DMS53 treated with DMSO at 0.1 percent for 48 hours (cell line): ENCODE measurements around the gene CEP104.
"Not testable (repeated sequence)": the region's sequence is repeated elsewhere in the genome, so short reads cannot be mapped to it uniquely, and the experiment has no call there.

Experiments used
- DNase-seq: peaks from one replicate; lab custom pipeline; 2025; ENCODE audit not compliant: unreplicated experiment; lab: John Stamatoyannopoulos, UW

CEP104 gene

GRCh38 chr1:3828391-3828790 is 28.6 kb downstream of the CEP104 start:
- DNase-seq, result no peak

- DNase-seq, result no peak
Measured at GRCh38 chr1:3827813-3828307, 29.2 kb downstream of the CEP104 start.

- no peak for DNase-seq
Measured at GRCh38 chr1:3825356-3825755, 31.7 kb downstream of the CEP104 start.

- DNase-seq, result no peak
Measured at GRCh38 chr1:3824650-3825049, 32.4 kb downstream of the CEP104 start.

- no peak for DNase-seq
Measured at GRCh38 chr1:3822421-3822820, 34.6 kb downstream of the CEP104 start.

GRCh38 chr1:3821908-3822307 is 35.1 kb downstream of the CEP104 start:
- no peak for DNase-seq

- DNase-seq, result no peak
Measured at GRCh38 chr1:3821447-3821846, 35.6 kb downstream of the CEP104 start.

GRCh38 chr1:3821004-3821403 is 36.0 kb downstream of the CEP104 start:
- DNase-seq, result no peak

GRCh38 chr1:3820316-3820715 is 36.7 kb downstream of the CEP104 start:
- no peak for DNase-seq

GRCh38 chr1:3819771-3820200 is 37.2 kb downstream of the CEP104 start:
- DNase-seq, result no peak

GRCh38 chr1:3817821-3818597 is 39.0 kb downstream of the CEP104 start:
- no peak for DNase-seq

GRCh38 chr1:3817138-3817740 is 39.8 kb downstream of the CEP104 start:
- DNase-seq, result no peak

- DNase-seq, result no peak
Measured at GRCh38 chr1:3816331-3817137, 40.5 kb downstream of the CEP104 start.

GRCh38 chr1:3814771-3815561 is 42.0 kb downstream of the CEP104 start:
- DNase-seq, result no peak

- no peak for DNase-seq
Measured at GRCh38 chr1:3814065-3814464, 42.9 kb downstream of the CEP104 start.

- no peak for DNase-seq
Measured at GRCh38 chr1:3811595-3811911, 45.5 kb downstream of the CEP104 start.

- not testable (repeated sequence) for DNase-seq
Measured at GRCh38 chr1:3810149-3810761, 46.8 kb downstream of the CEP104 start.

GRCh38 chr1:3809680-3810079 is 47.3 kb downstream of the CEP104 start:
- no peak for DNase-seq

- no peak for DNase-seq
Measured at GRCh38 chr1:3807769-3808168, 49.2 kb downstream of the CEP104 start.

- no peak for DNase-seq
Measured at GRCh38 chr1:3805038-3805437, 52.0 kb downstream of the CEP104 start.

GRCh38 chr1:3804627-3804944 is 52.4 kb downstream of the CEP104 start:
- not testable (repeated sequence) for DNase-seq
